Left renal cortex interstitium (tissue), 4 donors: ENCODE results near the gene NFILZ. TPM values are rescaled to one million over a fixed set of nuclear protein-coding genes. Genes with fewer than 3 reads are reported as not detected.

Experiments
- DNase-seq, 4 donors: peaks; one replicate each; pipeline ENCODE4 v3.0.0-alpha.2; 2013; ENCODE audit warnings: low read depth in 4 of 4, low spot score in 2 of 4, missing footprints in 1 of 4
- polyA plus RNA-seq, 4 donors: library from polyadenylated mRNA; unstranded; fragments of 120-200 nt; gene quantifications; one replicate each; pipeline ENCODE4 v1.2.1, GENCODE V29; 2013; ENCODE audit not compliant: insufficient read length in 4 of 4

The NFILZ gene
- not detected for polyA plus RNA-seq

GRCh38 chr19:8629996-8630683, at the start of gene NFILZ:
Gene NFILZ (plus strand): TSS chr19:8630633. CDS start chr19:8676766, 46,133 bp downstream.
- DNase-seq = no peak

- peak in 3 of 4 donors; percentile 61 to 75 (median 65) for DNase-seq
These were observed 49.6 kb upstream of the NFILZ start for GRCh38 chr19:8580710-8581281.

- DNase-seq = no peak
These were observed 45.2 kb upstream of the NFILZ start for GRCh38 chr19:8584965-8585893.

- no peak for DNase-seq
These were observed 44.3 kb upstream of the NFILZ start for GRCh38 chr19:8585894-8586750.

GRCh38 chr19:8589177-8589714, 41.2 kb upstream of the NFILZ start:
- DNase-seq = no peak

- DNase-seq = peak; percentile 62 to 90 (median 85)
These were observed 38.0 kb upstream of the NFILZ start for GRCh38 chr19:8592231-8593009.

- DNase-seq = no peak
These were observed 36.5 kb upstream of the NFILZ start for GRCh38 chr19:8593931-8594330.

GRCh38 chr19:8595651-8596050, 34.8 kb upstream of the NFILZ start:
- no peak for DNase-seq

- DNase-seq = no peak
These were observed 34.3 kb upstream of the NFILZ start for GRCh38 chr19:8596168-8596567.

GRCh38 chr19:8600064-8600463, 30.4 kb upstream of the NFILZ start:
- no peak for DNase-seq

GRCh38 chr19:8600816-8601215, 29.6 kb upstream of the NFILZ start:
- DNase-seq = no peak

- DNase-seq = no peak
These were observed 28.6 kb upstream of the NFILZ start for GRCh38 chr19:8601796-8602195.

- no peak for DNase-seq
These were observed 24.9 kb upstream of the NFILZ start for GRCh38 chr19:8605514-8605913.

GRCh38 chr19:8607386-8607785, 23.0 kb upstream of the NFILZ start:
- no peak for DNase-seq

- no peak for DNase-seq
These were observed 21.5 kb upstream of the NFILZ start for GRCh38 chr19:8608941-8609278.

- DNase-seq = peak in 2 of 4 donors; percentile 48 to 63
These were observed 21.0 kb upstream of the NFILZ start for GRCh38 chr19:8609279-8610040.

- DNase-seq = peak in 2 of 4 donors; percentile 60 to 70
These were observed 20.1 kb upstream of the NFILZ start, which contains the start of gene ADAMTS10 for GRCh38 chr19:8610041-8610935. Gene ADAMTS10 (minus strand): TSS chr19:8610715. CDS start chr19:8605710, 5,005 bp downstream.

- no peak for DNase-seq
These were observed 19.5 kb upstream of the NFILZ start for GRCh38 chr19:8610936-8611300.
